OCI-LY1 (cell line): ENCODE results near the gene PTCHD1.

ENCODE experiments used
- CTCF ChIP-seq: fragments of 200-600 bp; sonication (generic), shearing (Covaris generic); IDR thresholded peaks from 2 replicates; pipeline ENCODE4 v1.5.1; 2017; ENCODE audit warnings: mild to moderate bottlenecking, antibody characterized with exemption, low read length, moderate library complexity, mixed read lengths
- EZH2 ChIP-seq: fragments of 200-600 bp; sonication (generic), shearing (Covaris generic); IDR thresholded peaks from 2 replicates; pipeline ENCODE4 v1.8.0; 2017; ENCODE audit warnings: borderline replicate concordance, mixed run types, mild to moderate bottlenecking, antibody characterized with exemption, low read length, moderate library complexity, mixed read lengths

- TF ChIP-seq CTCF (no peak), EZH2 (no peak)
Observed at GRCh38 chrX:23383411-23383810, 48.8 kb downstream of the PTCHD1 start.
